ENCODE data around the gene DNM3.

DNA sequence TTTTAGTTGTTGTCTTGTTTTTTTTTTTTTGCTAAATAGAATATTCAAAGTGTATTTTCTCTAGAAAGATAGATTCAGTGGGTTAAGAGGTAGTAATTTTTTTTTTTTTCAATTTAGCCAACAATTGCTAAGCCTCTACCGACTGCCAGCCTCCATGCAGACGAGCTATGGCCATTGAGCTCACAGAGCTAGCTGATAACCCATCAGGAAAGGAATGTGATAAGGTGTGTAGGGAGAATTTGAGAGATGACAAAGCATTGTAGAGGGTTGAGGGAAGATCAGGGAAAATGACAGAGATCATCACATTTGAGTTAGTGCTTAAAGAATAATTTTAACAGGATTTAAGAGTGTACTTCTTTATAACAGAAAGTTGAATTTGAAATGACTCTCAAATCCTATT, 30.6 kb downstream of the DNM3 start:
- TF ChIP-seq, protein P1, sequence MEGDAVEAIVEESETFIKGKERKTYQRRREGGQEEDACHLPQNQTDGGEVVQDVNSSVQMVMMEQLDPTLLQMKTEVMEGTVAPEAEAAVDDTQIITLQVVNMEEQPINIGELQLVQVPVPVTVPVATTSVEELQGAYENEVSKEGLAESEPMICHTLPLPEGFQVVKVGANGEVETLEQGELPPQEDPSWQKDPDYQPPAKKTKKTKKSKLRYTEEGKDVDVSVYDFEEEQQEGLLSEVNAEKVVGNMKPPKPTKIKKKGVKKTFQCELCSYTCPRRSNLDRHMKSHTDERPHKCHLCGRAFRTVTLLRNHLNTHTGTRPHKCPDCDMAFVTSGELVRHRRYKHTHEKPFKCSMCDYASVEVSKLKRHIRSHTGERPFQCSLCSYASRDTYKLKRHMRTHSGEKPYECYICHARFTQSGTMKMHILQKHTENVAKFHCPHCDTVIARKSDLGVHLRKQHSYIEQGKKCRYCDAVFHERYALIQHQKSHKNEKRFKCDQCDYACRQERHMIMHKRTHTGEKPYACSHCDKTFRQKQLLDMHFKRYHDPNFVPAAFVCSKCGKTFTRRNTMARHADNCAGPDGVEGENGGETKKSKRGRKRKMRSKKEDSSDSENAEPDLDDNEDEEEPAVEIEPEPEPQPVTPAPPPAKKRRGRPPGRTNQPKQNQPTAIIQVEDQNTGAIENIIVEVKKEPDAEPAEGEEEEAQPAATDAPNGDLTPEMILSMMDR (IDR thresholded peaks at IDR 0.05; ENCODE audit: low read depth, low read length): no peak
- no peak for TF ChIP-seq POLR2A (IDR thresholded peaks at IDR 0.05; ENCODE audit: extremely low read depth, insufficient read length)
- TF ChIP-seq MYC (IDR thresholded peaks at IDR 0.05; ENCODE audit: low read depth, low read length): no peak
- TF ChIP-seq, protein P2, sequence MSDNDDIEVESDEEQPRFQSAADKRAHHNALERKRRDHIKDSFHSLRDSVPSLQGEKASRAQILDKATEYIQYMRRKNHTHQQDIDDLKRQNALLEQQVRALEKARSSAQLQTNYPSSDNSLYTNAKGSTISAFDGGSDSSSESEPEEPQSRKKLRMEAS (IDR thresholded peaks at IDR 0.05; ENCODE audit: low read depth, low read length): no peak
